Breast epithelium (tissue), 3 donors: Measurements from ENCODE around the gene OR7G3.

Source experiments
- CTCF ChIP-seq, 3 donors: fragments of 450-650 bp; IDR thresholded peaks; one replicate each; pipeline ENCODE4 v1.5.1; 2016 to 2017; ENCODE audit warnings: antibody characterized with exemption in 3 of 3, mild to moderate bottlenecking in 3 of 3, moderate library complexity in 3 of 3
- POLR2A ChIP-seq: fragments of 450-650 bp; IDR thresholded peaks from one replicate; pipeline ENCODE4 v1.6.1; 2016; ENCODE audit warnings: antibody characterized with exemption, mild to moderate bottlenecking, moderate library complexity
- POLR2AphosphoS5 ChIP-seq, 3 donors: sonication (generic); formaldehyde crosslinking; IDR thresholded peaks; one replicate each; pipeline ENCODE4 v1.6.1; 2017; ENCODE audit warnings: antibody characterized with exemption in 3 of 3

GRCh38 chr19:9076901-9077300 lies 49.8 kb downstream of the OR7G3 start:
- TF ChIP-seq CTCF (IDR thresholded peaks at IDR 0.05), result no peak
- no peak for TF ChIP-seq POLR2A
- TF ChIP-seq POLR2AphosphoS5 (IDR thresholded peaks at IDR 0.05), result no peak
